A673 (cell line): ENCODE data around the gene C9orf153. TPM values are rescaled to one million over a fixed set of nuclear protein-coding genes. Genes with fewer than 3 reads are reported as not detected.
A peak's percentile ranks its signal among the peaks of the same experiment; 100 is the strongest.

Experiments
- BruUV-seq: library from RNA; stranded (reverse); fragments of 400-500 nt; replicated peaks from 2 replicates; lab custom pipeline; 2021; lab: Mats Ljungman, UMichigan
- CTCF ChIA-PET: fragments of 300-600 bp; sonication (Branson Sonifier 250); formaldehyde crosslinking; loops from one replicate; lab custom pipeline; 2022; ENCODE audit warnings: antibody characterized with exemption; lab: Charles Lee
- POLR2A ChIA-PET: fragments of 300-600 bp; sonication (Branson Sonifier 250); formaldehyde crosslinking; loops from one replicate; lab custom pipeline; 2022; ENCODE audit warnings: antibody characterized with exemption; ENCODE audit not compliant: low non-redundant PET; lab: Charles Lee
- DNase-seq: peaks from one replicate; pipeline ENCODE4 v3.0.0-alpha.2; 2015; ENCODE audit warnings: low spot score
- H3K27ac ChIP-seq: fragments of 200-600 bp; sonication (generic); 2 replicates; pipeline ENCODE4 v1.5.1; 2016; ENCODE audit warnings: mixed run types, low read depth, mild to moderate bottlenecking, mixed read lengths, antibody characterized with exemption, low read length; ENCODE audit not compliant: poor library complexity, severe bottlenecking
- H3K27me3 ChIP-seq: fragments of 200-600 bp; sonication (generic); replicated peaks from 2 replicates; pipeline ENCODE4 v1.6.1; 2017; ENCODE audit warnings: mixed run types, low read depth, mild to moderate bottlenecking, mixed read lengths, antibody characterized with exemption, low read length; ENCODE audit not compliant: insufficient read depth, poor library complexity
- H3K36me3 ChIP-seq: fragments of 200-600 bp; sonication (generic); 2 replicates; pipeline ENCODE4 v1.6.1; 2016; ENCODE audit warnings: mixed run types, mild to moderate bottlenecking, mixed read lengths, antibody characterized with exemption, low read length; ENCODE audit not compliant: insufficient read depth, poor library complexity, severe bottlenecking
- H3K4me1 ChIP-seq: fragments of 200-600 bp; sonication (generic); 2 replicates; pipeline ENCODE4 v1.6.1; 2017; ENCODE audit warnings: mixed run types, mild to moderate bottlenecking, mixed read lengths, antibody characterized with exemption, low read length; ENCODE audit not compliant: insufficient read depth, poor library complexity, severe bottlenecking
- H3K4me3 ChIP-seq: fragments of 200-600 bp; sonication (generic); 2 replicates; pipeline ENCODE4 v1.5.1; 2016; ENCODE audit warnings: low read depth, mixed run types, mild to moderate bottlenecking, mixed read lengths, low read length; ENCODE audit not compliant: poor library complexity, severe bottlenecking
- H3K9me3 ChIP-seq: fragments of 200-600 bp; sonication (generic); 2 replicates; pipeline ENCODE4 v1.6.1; 2016; ENCODE audit warnings: mixed run types, low read depth, mild to moderate bottlenecking, mixed read lengths, antibody characterized with exemption, low read length; ENCODE audit not compliant: poor library complexity, severe bottlenecking
- CTCF ChIP-seq: fragments of 300-800, 200-600 bp; sonication (generic); conservative IDR thresholded peaks from 2 replicates; pipeline ENCODE4 v1.5.1; 2017; ENCODE audit warnings: low read depth, mild to moderate bottlenecking, antibody characterized with exemption, low read length, moderate library complexity, mixed read lengths
- EZH2 ChIP-seq: fragments of 200-600 bp; sonication (generic); IDR thresholded peaks from 2 replicates; pipeline ENCODE4 v1.6.1; 2017; ENCODE audit warnings: borderline replicate concordance, low read depth, mild to moderate bottlenecking, mixed read lengths, antibody characterized with exemption, low read length; ENCODE audit not compliant: poor library complexity, severe bottlenecking
- intact Hi-C: fragments of 100-400 bp; cut with micrococcal nuclease; formaldehyde crosslinking; loops from one replicate; pipeline ENCODE4 v1.10.0; 2022; ENCODE audit not compliant: unreplicated experiment
- total RNA-seq: library from RNA; stranded (reverse); gene quantifications from 2 replicates; pipeline ENCODE4 v1.2.3, GENCODE V29; 2021

The C9orf153 gene
- total RNA-seq, 1 experiment from 2014 or later: 0.56 TPM

GRCh38 chr9:86238861-86239770 lies 20.3 kb downstream of the C9orf153 start:
- no peak overlapping the region for H3K4me3 ChIP-seq
- H3K27ac ChIP-seq: no peak overlapping the region
- ChIA-PET CTCF (no interaction called here), POLR2A (no interaction called here)
- H3K36me3 ChIP-seq: no peaks in the 10 kb centered on the region
- H3K4me1 ChIP-seq: peaks cover 3% of the 10 kb centered on the region
- H3K27me3 ChIP-seq: no peaks in the 10 kb centered on the region
- no TSS peak for BruUV-seq
- DNase-seq: no peak
- intact Hi-C loops: loop anchor here (10.0 kb wide), 1 partner anchor 204 kb away; no protein-coding TSS in a partner anchor
- no peaks in the 10 kb centered on the region for H3K9me3 ChIP-seq
- peak; percentile 19; the same call in 1 of the 2 replicates for TF ChIP-seq CTCF
- TF ChIP-seq EZH2: no peak

- intact Hi-C loops: loop anchor here (10.0 kb wide), 1 partner anchor 196 kb away; no protein-coding TSS in a partner anchor
- ChIA-PET CTCF (no interaction called here), POLR2A (no interaction called here)
- Histone ChIP-seq H3K36me3 (no peaks in the 10 kb centered on the region), H3K4me3 (no peak overlapping the region), H3K4me1 (peaks cover 3% of the 10 kb centered on the region), H3K27me3 (no peaks in the 10 kb centered on the region), H3K9me3 (no peaks in the 10 kb centered on the region), H3K27ac (no peak overlapping the region)
- TF ChIP-seq EZH2 (no peak), CTCF (no peak)
- no peak for DNase-seq
- BruUV-seq: no TSS peak
These were observed 28.6 kb downstream of the C9orf153 start for GRCh38 chr9:86230858-86231257.

- DNase-seq: no peak
- POLR2A ChIA-PET: no interaction called here
- no peaks in the 10 kb centered on the region for H3K4me1 ChIP-seq
- H3K4me3 ChIP-seq: no peak overlapping the region
- CTCF ChIA-PET: no interaction called here
- no peak overlapping the region for H3K27ac ChIP-seq
- H3K36me3 ChIP-seq: no peaks in the 10 kb centered on the region
- TF ChIP-seq EZH2 (no peak), CTCF (no peak)
- intact Hi-C loops: no loop called here
- BruUV-seq: no TSS peak
- no peaks in the 10 kb centered on the region for H3K27me3 ChIP-seq
- no peaks in the 10 kb centered on the region for H3K9me3 ChIP-seq
These were observed 36.8 kb downstream of the C9orf153 start for GRCh38 chr9:86222667-86223066.
